ENCODE results near the gene COX8A. TPM values are rescaled to one million over a fixed set of nuclear protein-coding genes. Genes with fewer than 3 reads are reported as not detected.

COX8A gene
- total RNA-seq, 2 experiments from 2014 or later = 413 to 454 TPM

- DNase-seq (no peak), ATAC-seq (no peak)
- ChIA-PET POLR2A (no interaction called here), CTCF (interaction anchor here (0.6 to 1.3 kb wide), 4 partner anchors 13 to 452 kb away, joined by 3 to 4 read pairs (median 3); no protein-coding TSS in a partner anchor)
- no peak overlapping the region for H3K27ac Mint-ChIP-seq
- no peak overlapping the region for H3K4me3 Mint-ChIP-seq
- peaks cover 6% of the 10 kb centered on the region for H3K36me3 Mint-ChIP-seq (ENCODE audit: low read depth)
- H3K27me3 Mint-ChIP-seq = peaks cover 2% of the 10 kb centered on the region
- peaks cover 12% of the 10 kb centered on the region for H3K9me3 Mint-ChIP-seq (ENCODE audit: low read depth)
- intact Hi-C loops (cut with DNase I, micrococcal nuclease) = no loop called here
- H3K4me1 Mint-ChIP-seq = no peaks in the 10 kb centered on the region
Observed at GRCh38 chr11:64014356-64014755, 39.9 kb downstream of the COX8A start.

DNA sequence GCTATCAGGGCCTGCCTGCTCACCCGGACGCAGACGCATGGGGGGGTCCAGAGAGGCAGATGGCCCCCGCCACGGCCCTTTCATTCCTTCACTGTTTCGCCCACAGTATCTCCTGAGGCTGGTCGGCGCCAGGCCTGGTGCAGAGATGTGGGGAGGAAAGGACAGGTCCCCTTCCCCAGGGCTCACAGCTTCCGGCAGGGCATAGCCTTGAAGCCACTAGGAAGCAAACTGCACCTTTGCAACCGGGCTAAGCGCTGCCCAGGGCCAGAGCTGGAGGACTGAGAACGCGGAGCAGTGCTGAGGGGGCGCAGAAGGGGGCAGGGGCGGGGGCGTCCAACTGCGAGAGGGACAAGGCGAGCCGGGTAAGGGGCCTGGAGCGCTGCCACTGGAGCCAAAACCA, 41.1 kb downstream of the COX8A start:
- ATAC-seq (no peak), DNase-seq (no peak)
- H3K27ac Mint-ChIP-seq = no peak overlapping the region
- no peaks in the 10 kb centered on the region for H3K27me3 Mint-ChIP-seq
- ChIA-PET POLR2A (no interaction called here), CTCF (interaction anchor here (1.0 to 2.4 kb wide), 4 partner anchors 14 to 99 kb away, joined by 3 to 10 read pairs (median 4); partner anchors contain the start of gene OTUB1)
- H3K4me3 Mint-ChIP-seq = no peak overlapping the region
- no peaks in the 10 kb centered on the region for H3K4me1 Mint-ChIP-seq
- H3K9me3 Mint-ChIP-seq (ENCODE audit: low read depth) = peaks cover 7% of the 10 kb centered on the region
- intact Hi-C loops (cut with DNase I, micrococcal nuclease) = no loop called here
- H3K36me3 Mint-ChIP-seq (ENCODE audit: low read depth) = peaks cover 4% of the 10 kb centered on the region

GRCh38 chr11:64015935-64016845, 41.8 kb downstream of the COX8A start:
- H3K27ac Mint-ChIP-seq = no peak overlapping the region
- H3K27me3 Mint-ChIP-seq = no peaks in the 10 kb centered on the region
- no peaks in the 10 kb centered on the region for H3K36me3 Mint-ChIP-seq (ENCODE audit: low read depth)
- no peak overlapping the region for H3K4me3 Mint-ChIP-seq
- ATAC-seq (no peak), DNase-seq (no peak)
- intact Hi-C loops (cut with DNase I, micrococcal nuclease) = no loop called here
- ChIA-PET POLR2A (no interaction called here), CTCF (interaction anchor here (0.8 to 2.4 kb wide), 3 partner anchors 16 to 288 kb away, joined by 3 to 10 read pairs (median 4); partner anchors contain the start of gene OTUB1)
- peaks cover under 1% of the 10 kb centered on the region for H3K9me3 Mint-ChIP-seq (ENCODE audit: low read depth)
- no peaks in the 10 kb centered on the region for H3K4me1 Mint-ChIP-seq

GRCh38 chr11:64017945-64018224, 43.5 kb downstream of the COX8A start:
- no peak for DNase-seq
- Mint-ChIP-seq H3K4me3 (no peak overlapping the region), H3K27ac (no peak overlapping the region), H3K9me3 (ENCODE audit: low read depth) (no peaks in the 10 kb centered on the region), H3K4me1 (no peaks in the 10 kb centered on the region), H3K36me3 (ENCODE audit: low read depth) (no peaks in the 10 kb centered on the region), H3K27me3 (no peaks in the 10 kb centered on the region)
- ChIA-PET POLR2A (no interaction called here), CTCF (interaction anchor here (2.4 kb wide), 1 partner anchor 17 kb away, joined by 10 read pairs; no protein-coding TSS in a partner anchor)
- no peak for ATAC-seq
- intact Hi-C loops (cut with DNase I, micrococcal nuclease) = no loop called here

GRCh38 chr11:64018310-64018709, 43.9 kb downstream of the COX8A start:
- no peak overlapping the region for H3K27ac Mint-ChIP-seq
- intact Hi-C loops (cut with DNase I, micrococcal nuclease) = no loop called here

DNA sequence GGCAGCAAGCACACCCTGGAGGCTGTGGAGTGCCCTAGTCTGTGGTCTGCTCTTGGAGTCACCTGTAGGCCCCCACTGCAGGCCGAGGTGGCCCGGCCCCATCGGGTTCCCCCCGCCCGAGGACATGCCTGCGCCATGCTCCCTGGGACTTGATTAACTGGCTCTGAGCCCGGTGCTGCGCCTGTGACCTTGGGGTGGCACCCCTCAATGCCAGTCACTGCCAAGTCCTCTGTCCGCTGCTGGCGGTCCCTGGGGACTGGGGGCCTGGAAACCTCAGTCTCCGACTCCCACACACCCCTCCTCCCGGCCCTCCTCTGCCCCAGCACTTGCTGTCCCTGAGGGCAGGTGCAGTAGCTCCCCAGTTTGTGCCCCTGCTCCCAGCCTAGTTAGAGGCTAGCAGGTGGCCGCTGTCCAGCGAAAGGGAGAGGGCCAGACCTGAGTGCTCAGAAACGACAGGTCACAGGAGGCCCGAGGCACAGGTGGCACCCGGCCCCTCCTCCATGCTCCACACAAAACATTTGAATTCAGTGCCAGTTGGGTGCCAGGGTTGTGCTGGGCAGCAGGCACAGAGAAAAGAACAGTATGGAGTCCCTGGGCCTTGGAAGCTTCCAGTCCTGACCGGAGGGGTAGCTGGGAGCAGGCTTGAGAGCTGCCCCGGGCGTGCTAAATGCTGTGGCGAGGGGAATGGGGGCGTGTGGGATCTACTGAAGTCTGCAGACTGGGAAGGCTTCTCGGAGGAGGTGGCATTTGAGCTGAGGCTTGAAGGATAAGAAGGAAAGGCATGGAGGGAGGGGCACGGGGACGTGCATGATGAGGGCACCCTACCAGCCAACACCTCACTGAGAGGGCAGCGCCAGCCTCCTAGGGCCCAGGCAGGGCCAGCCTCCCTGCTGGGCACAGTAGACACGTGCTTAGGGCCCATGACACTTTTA, 45.0 kb downstream of the COX8A start:
- DNase-seq = no peak
- CTCF ChIA-PET = interaction anchor here (1.0 kb wide), 1 partner anchor 18 kb away, joined by 3 read pairs; no protein-coding TSS in a partner anchor
- H3K9me3 Mint-ChIP-seq (ENCODE audit: low read depth) = no peaks in the 10 kb centered on the region
- POLR2A ChIA-PET = no interaction called here
- intact Hi-C loops (cut with DNase I, micrococcal nuclease) = no loop called here
- no peaks in the 10 kb centered on the region for H3K4me1 Mint-ChIP-seq
- H3K4me3 Mint-ChIP-seq = no peak overlapping the region
- H3K27ac Mint-ChIP-seq = no peak overlapping the region
- H3K27me3 Mint-ChIP-seq = no peaks in the 10 kb centered on the region
- no peaks in the 10 kb centered on the region for H3K36me3 Mint-ChIP-seq (ENCODE audit: low read depth)
- no peak for ATAC-seq

More at GRCh38 chr11:64018310-64018709, 43.9 kb downstream of the COX8A start:
- H3K36me3 Mint-ChIP-seq (ENCODE audit: low read depth) = no peaks in the 10 kb centered on the region
- no peaks in the 10 kb centered on the region for H3K9me3 Mint-ChIP-seq (ENCODE audit: low read depth)
- no peak overlapping the region for H3K4me3 Mint-ChIP-seq
- no peaks in the 10 kb centered on the region for H3K27me3 Mint-ChIP-seq
- POLR2A ChIA-PET = no interaction called here
- ATAC-seq (no peak), DNase-seq (no peak)
- CTCF ChIA-PET = no interaction called here
- H3K4me1 Mint-ChIP-seq = no peaks in the 10 kb centered on the region

- ChIA-PET POLR2A (interaction anchor here (0.5 kb wide), 1 partner anchor 1408 kb away, joined by 9 read pairs; no protein-coding TSS in a partner anchor), CTCF (no interaction called here)
- H3K27me3 Mint-ChIP-seq = no peaks in the 10 kb centered on the region
- no peaks in the 10 kb centered on the region for H3K4me1 Mint-ChIP-seq
- ATAC-seq (no peak), DNase-seq (no peak)
- H3K4me3 Mint-ChIP-seq = no peak overlapping the region
- no peaks in the 10 kb centered on the region for H3K9me3 Mint-ChIP-seq (ENCODE audit: low read depth)
- no peak overlapping the region for H3K27ac Mint-ChIP-seq
- intact Hi-C loops (cut with DNase I, micrococcal nuclease) = no loop called here
- no peaks in the 10 kb centered on the region for H3K36me3 Mint-ChIP-seq (ENCODE audit: low read depth)
Observed at GRCh38 chr11:64020976-64021756, 46.7 kb downstream of the COX8A start.

DNA sequence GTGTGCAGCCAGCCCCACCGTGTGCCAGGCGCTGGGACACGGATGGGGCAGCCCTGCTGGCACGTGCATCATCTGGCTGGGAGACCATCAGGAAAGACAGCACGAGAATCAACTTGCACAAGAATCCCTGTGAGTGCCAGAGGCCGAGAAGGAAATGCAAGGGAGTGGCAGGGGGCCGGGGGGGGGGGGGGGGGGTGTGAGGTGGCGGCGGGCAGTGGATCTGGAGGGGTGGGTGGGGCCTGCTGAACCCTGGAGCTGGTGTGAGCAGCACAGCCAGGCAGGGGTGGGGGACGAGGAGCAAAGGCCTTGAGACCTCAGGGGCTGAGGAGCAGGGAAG, 47.3 kb downstream of the COX8A start:
- Mint-ChIP-seq H3K27me3 (no peaks in the 10 kb centered on the region), H3K27ac (no peak overlapping the region), H3K4me3 (no peak overlapping the region), H3K9me3 (ENCODE audit: low read depth) (no peaks in the 10 kb centered on the region), H3K4me1 (no peaks in the 10 kb centered on the region), H3K36me3 (ENCODE audit: low read depth) (no peaks in the 10 kb centered on the region)
- ATAC-seq = no peak
- CTCF ChIA-PET = no interaction called here
- POLR2A ChIA-PET = no interaction called here
- intact Hi-C loops (cut with DNase I, micrococcal nuclease) = no loop called here
- DNase-seq = no peak

- H3K27me3 Mint-ChIP-seq = peaks cover 1% of the 10 kb centered on the region
- CTCF ChIA-PET = no interaction called here
- POLR2A ChIA-PET = no interaction called here
- H3K4me1 Mint-ChIP-seq = no peaks in the 10 kb centered on the region
- no peaks in the 10 kb centered on the region for H3K9me3 Mint-ChIP-seq (ENCODE audit: low read depth)
- DNase-seq = no peak
- no peak overlapping the region for H3K27ac Mint-ChIP-seq
- ATAC-seq = no peak
- intact Hi-C loops (cut with DNase I, micrococcal nuclease) = no loop called here
- H3K36me3 Mint-ChIP-seq (ENCODE audit: low read depth) = no peaks in the 10 kb centered on the region
- H3K4me3 Mint-ChIP-seq = no peak overlapping the region
Observed at GRCh38 chr11:64022125-64022784, 47.8 kb downstream of the COX8A start.

DNA sequence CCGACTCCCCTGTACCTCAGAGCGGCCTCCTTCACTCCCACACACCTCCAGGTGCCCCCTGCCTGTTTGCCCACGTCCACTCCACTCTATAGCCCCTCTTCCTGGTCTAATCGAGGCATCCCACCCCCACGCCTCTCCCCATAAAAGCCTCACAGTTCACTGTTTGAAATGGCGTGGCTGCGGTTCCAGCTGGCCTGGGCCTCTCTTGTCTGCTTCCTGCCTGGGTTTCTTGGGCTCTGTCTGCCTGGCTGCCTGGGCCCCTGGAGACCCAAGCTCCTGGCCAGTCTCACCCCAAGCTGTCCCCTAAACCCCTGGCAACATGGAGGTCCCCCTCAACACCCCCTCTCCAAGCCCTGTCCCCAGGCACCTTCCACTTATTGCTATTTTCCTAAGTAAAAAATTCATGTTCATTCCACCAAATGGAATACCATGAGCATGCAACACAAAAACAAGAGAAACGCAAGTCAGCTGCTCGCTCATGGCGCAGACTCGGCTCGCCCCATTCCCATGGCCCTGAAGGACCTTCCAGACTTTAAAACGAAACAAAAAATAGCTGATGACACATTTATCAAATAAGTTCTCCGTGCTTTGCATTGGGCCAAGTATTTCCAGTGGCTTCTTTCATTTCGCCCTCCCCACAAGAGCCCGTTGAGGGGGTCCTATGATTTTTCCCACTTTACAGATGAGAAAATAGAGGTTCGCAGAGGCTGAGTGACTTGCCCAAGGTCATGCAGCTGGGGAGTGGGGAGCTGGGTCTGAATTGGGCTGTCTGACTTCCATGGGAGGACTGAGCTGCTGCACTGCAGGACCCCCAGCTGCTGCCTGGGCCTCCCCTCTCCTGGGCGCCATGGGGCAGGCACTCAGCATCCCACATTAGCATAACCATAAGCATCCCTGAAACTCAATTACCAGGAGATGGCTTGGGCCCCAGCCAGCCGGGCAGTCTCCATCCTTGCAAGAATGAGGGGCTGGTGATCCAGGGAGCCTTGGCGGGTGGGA, 49.6 kb downstream of the COX8A start:
- Mint-ChIP-seq H3K27me3 (peaks cover 2% of the 10 kb centered on the region), H3K27ac (no peak overlapping the region), H3K9me3 (ENCODE audit: low read depth) (no peaks in the 10 kb centered on the region), H3K4me3 (no peak overlapping the region), H3K4me1 (no peaks in the 10 kb centered on the region), H3K36me3 (ENCODE audit: low read depth) (no peaks in the 10 kb centered on the region)
- ATAC-seq (no peak), DNase-seq (no peak)
- ChIA-PET CTCF (no interaction called here), POLR2A (no interaction called here)
- intact Hi-C loops (cut with DNase I, micrococcal nuclease) = no loop called here
